ENCODE results near the gene TLDC2.

GRCh38 chr20:36883977-36884535 is 8.1 kb downstream of the TLDC2 start:
- TF ChIP-seq CTCF (IDR thresholded peaks at IDR 0.05), result no peak
- no peak for TF ChIP-seq POLR2A (IDR thresholded peaks at IDR 0.05)
